ENCODE data around the gene DTD2.

DTD2 gene

GRCh38 chr14:31428011-31428410 lies 29.3 kb downstream of the DTD2 start:
- CTCF ChIA-PET: interaction anchor here (1.6 kb wide), 1 partner anchor 7 kb away, joined by 7 read pairs; the partner anchor contains the start of gene HEATR5A
- no peak overlapping the region for H3K4me3 ChIP-seq (ENCODE audit: low read depth, low read length)

GRCh38 chr14:31426663-31427062 lies 30.6 kb downstream of the DTD2 start:
- H3K4me1 ChIP-seq (ENCODE audit: control insufficient read depth, insufficient read depth, low read length): no peaks in the 10 kb centered on the region
- no peak overlapping the region for H3K4me3 ChIP-seq (ENCODE audit: low read depth, low read length)
- POLR2A ChIA-PET: interaction anchor here (0.6 kb wide), 1 partner anchor 291 kb away, joined by 5 read pairs; no protein-coding TSS in a partner anchor
- CTCF ChIA-PET: no interaction called here
- no peak overlapping the region for H3K27ac ChIP-seq (ENCODE audit: extremely low read depth, low read depth, low read length)
- no peak for TF ChIP-seq ZFP41 (tag by site-specific recombination; IDR thresholded peaks at IDR 0.05; ENCODE audit: borderline replicate concordance)
- no peak for TF ChIP-seq ZNF416 (tag by site-specific recombination; IDR thresholded peaks at IDR 0.05)
- TF ChIP-seq ZBTB44 (tag by site-specific recombination; IDR thresholded peaks at IDR 0.05): no peak
- TF ChIP-seq ZNF488 (tag by site-specific recombination; IDR thresholded peaks at IDR 0.05): no peak
- no peak for TF ChIP-seq ZNF747 (tag by site-specific recombination; IDR thresholded peaks at IDR 0.05)
- H3K36me3 ChIP-seq (ENCODE audit: control insufficient read depth in 2 of 2, insufficient read depth in 1 of 2, low read length in 2 of 2): no peaks in the 10 kb centered on the region
- no peaks in the 10 kb centered on the region for H3K9me3 ChIP-seq (ENCODE audit: control insufficient read depth, insufficient read depth, low read depth, low read length)

More at GRCh38 chr14:31428011-31428410, 29.3 kb downstream of the DTD2 start:
- no peaks in the 10 kb centered on the region for H3K36me3 ChIP-seq (ENCODE audit: control insufficient read depth in 2 of 2, insufficient read depth in 1 of 2, low read length in 2 of 2)
- no peaks in the 10 kb centered on the region for H3K9me3 ChIP-seq (ENCODE audit: control insufficient read depth, insufficient read depth, low read depth, low read length)
- H3K27ac ChIP-seq (ENCODE audit: extremely low read depth, low read depth, low read length): no peak overlapping the region
- POLR2A ChIA-PET: interaction anchor here (1.4 kb wide), 1 partner anchor 8 kb away, joined by 7 read pairs; the partner anchor contains the start of gene HEATR5A
- TF ChIP-seq HOXD13 (CRISPR knock-in tag; IDR thresholded peaks at IDR 0.05; ENCODE audit: borderline replicate concordance) (no peak), ZBTB48 (tag by site-specific recombination; IDR thresholded peaks at IDR 0.05) (no peak), TCF7L2 (IDR thresholded peaks at IDR 0.05; ENCODE audit: borderline replicate concordance, low read depth, low read length) (no peak), ZNF335 (tag by site-specific recombination; conservative IDR thresholded peaks at IDR 0.05) (no peak), SETDB1 (IDR thresholded peaks at IDR 0.05; ENCODE audit: insufficient read length, low read length) (no peak), ZBTB1 (tag by site-specific recombination; IDR thresholded peaks at IDR 0.05) (no peak), KLF17 (tag by site-specific recombination; IDR thresholded peaks at IDR 0.05) (no peak)
- H3K4me1 ChIP-seq (ENCODE audit: control insufficient read depth, insufficient read depth, low read length): no peaks in the 10 kb centered on the region

- Histone ChIP-seq H3K9me3 (ENCODE audit: control insufficient read depth, insufficient read depth, low read depth, low read length) (no peaks in the 10 kb centered on the region), H3K4me1 (ENCODE audit: control insufficient read depth, insufficient read depth, low read length) (no peaks in the 10 kb centered on the region), H3K36me3 (ENCODE audit: control insufficient read depth in 2 of 2, insufficient read depth in 1 of 2, low read length in 2 of 2) (no peaks in the 10 kb centered on the region), H3K4me3 (ENCODE audit: low read depth, low read length) (no peak overlapping the region), H3K27ac (ENCODE audit: extremely low read depth, low read depth, low read length) (no peak overlapping the region)
- POLR2A ChIA-PET: interaction anchor here (0.6 kb wide), 1 partner anchor 19 kb away, joined by 7 read pairs; no protein-coding TSS in a partner anchor
- CTCF ChIA-PET: interaction anchor here (0.6 kb wide), 1 partner anchor 538 kb away, joined by 3 read pairs; no protein-coding TSS in a partner anchor
- TF ChIP-seq PATZ1 (tag by site-specific recombination; IDR thresholded peaks at IDR 0.05) (no peak), ZNF645 (tag by site-specific recombination; IDR thresholded peaks at IDR 0.05) (no peak), ZBTB20 (tag by site-specific recombination; IDR thresholded peaks at IDR 0.05) (no peak), MZF1 (tag by site-specific recombination; IDR thresholded peaks at IDR 0.05; ENCODE audit: borderline replicate concordance) (no peak), ZNF792 (tag by site-specific recombination; IDR thresholded peaks at IDR 0.05) (no peak), ZNF221 (tag by site-specific recombination; IDR thresholded peaks at IDR 0.05; ENCODE audit: borderline replicate concordance) (no peak), ATF2 (tag by site-specific recombination; IDR thresholded peaks at IDR 0.05; ENCODE audit: low read depth) (no peak), ZEB2 (tag by site-specific recombination; IDR thresholded peaks at IDR 0.05) (no peak), KLF8 (tag by site-specific recombination; IDR thresholded peaks at IDR 0.05) (no peak), GLI4 (tag by site-specific recombination; IDR thresholded peaks at IDR 0.05) (no peak), ZNF311 (tag by site-specific recombination; IDR thresholded peaks at IDR 0.05; ENCODE audit: borderline replicate concordance) (no peak), ZNF664 (tag by site-specific recombination; IDR thresholded peaks at IDR 0.05) (no peak)
Measured at GRCh38 chr14:31425905-31426304, 31.4 kb downstream of the DTD2 start.
